ENCODE results near the gene CRYBG2. TPM values are rescaled to one million over a fixed set of nuclear protein-coding genes. Genes with fewer than 3 reads are reported as not detected.

Gene CRYBG2
- total and polyA plus RNA-seq, 10 of the 15 experiments (the other 5 are each of a cell fraction or from before 2014, with no cell fraction given), result 0.03 to 1.2 (median 0.11) TPM; not detected in 4

- no peaks in the 10 kb centered on the region for H3K36me3 ChIP-seq (ENCODE audit: control insufficient read depth in 2 of 2, insufficient read depth in 2 of 2, low read length in 1 of 2)
- no peak overlapping the region for H3K4me2 ChIP-seq (ENCODE audit: control insufficient read depth, insufficient read depth)
- no peaks in the 10 kb centered on the region for H3K4me1 ChIP-seq (ENCODE audit: control insufficient read depth, insufficient read depth, low read length)
- ChIA-PET POLR2A (no interaction called here), RAD21 (ENCODE audit: unreplicated experiment) (no interaction called here), CTCF (interaction anchor here (2.4 kb wide), 1 partner anchor 102 kb away, joined by 11 read pairs; no protein-coding TSS in a partner anchor), SMC1A (ENCODE audit: uncharacterized antibody, unreplicated experiment) (no interaction called here)
- WGBS (ENCODE audit: insufficient coverage, insufficient replicate concordance, low lambda C conversion rate, missing lambda C conversion rate), result 34% methylated on average over 7 of the region's 7 CpGs
- H3K27me3 ChIP-seq (replicated peaks in 1 of 2; ENCODE audit: control insufficient read depth in 2 of 2, insufficient read depth in 2 of 2, low read length in 1 of 2), result no peaks in the 10 kb centered on the region; a peak in 1 of 4 replicates
- no peak overlapping the region for H3K27ac ChIP-seq (ENCODE audit: control insufficient read depth, insufficient read depth)
- H3K4me3 ChIP-seq, result no peak overlapping the region
- no peaks in the 10 kb centered on the region for H3K79me2 ChIP-seq (ENCODE audit: control insufficient read depth, insufficient read depth, low read length)
- H4K20me1 ChIP-seq (ENCODE audit: control insufficient read depth, insufficient read depth), result no peaks in the 10 kb centered on the region
- H2AFZ ChIP-seq (ENCODE audit: control insufficient read depth, low read depth, low read length), result no peak overlapping the region
- DNase-seq (ENCODE audit: low read depth, low spot score), result no peak
- H3K9ac ChIP-seq (ENCODE audit: control insufficient read depth, insufficient read depth, low read length), result no peak overlapping the region
- no peak for ATAC-seq
- no TSS peak for BruUV-seq (replicated peaks)
- no peaks in the 10 kb centered on the region for H3K9me3 ChIP-seq (replicated peaks; ENCODE audit: control insufficient read depth, insufficient read depth, low read length)
- in situ Hi-C loops (cut with MboI), result no loop called here
- no peak for FAIRE-seq
- intact Hi-C loops (cut with micrococcal nuclease; ENCODE audit: unreplicated experiment), result no loop called here
- TF ChIP-seq PKNOX1 (IDR thresholded peaks at IDR 0.05) (no peak), PML (IDR thresholded peaks at IDR 0.05; ENCODE audit: low read length) (no peak), SMAD1 (IDR thresholded peaks at IDR 0.05; ENCODE audit: low read depth, partially characterized antibody) (no peak), REST (IDR thresholded peaks at IDR 0.05; ENCODE audit: low read depth, low read length) (no peak), NR2F1 (conservative IDR thresholded peaks at IDR 0.05) (no peak), CHD1 (IDR thresholded peaks at IDR 0.05; ENCODE audit: low read depth, low read length) (no peak), FOXK2 (IDR thresholded peaks at IDR 0.05) (no peak), BCLAF1 (IDR thresholded peaks at IDR 0.05) (no peak), BMI1 (IDR thresholded peaks at IDR 0.05; ENCODE audit: borderline replicate concordance) (no peak), POLR2A (IDR thresholded peaks at IDR 0.05; ENCODE audit: low read depth, low read length) (no peak), BCL3 (IDR thresholded peaks at IDR 0.05; ENCODE audit: borderline replicate concordance, insufficient read depth, low read depth, low read length, poor library complexity, severe bottlenecking) (no peak), ZBTB40 (IDR thresholded peaks at IDR 0.05; ENCODE audit: borderline replicate concordance) (no peak)
Observed at GRCh38 chr1:26387447-26387846, 33.5 kb upstream of the CRYBG2 start.

Measured in GM12878 (cell line).